ENCODE data around the gene ANKLE2. TPM values are rescaled to one million over a fixed set of nuclear protein-coding genes. Genes with fewer than 3 reads are reported as not detected.
A peak's percentile ranks its signal among the peaks of the same experiment; 100 is the strongest.

ANKLE2 gene
- total RNA-seq, 2 donors from 2014 or later = 33.7 to 41.8 TPM

DNA sequence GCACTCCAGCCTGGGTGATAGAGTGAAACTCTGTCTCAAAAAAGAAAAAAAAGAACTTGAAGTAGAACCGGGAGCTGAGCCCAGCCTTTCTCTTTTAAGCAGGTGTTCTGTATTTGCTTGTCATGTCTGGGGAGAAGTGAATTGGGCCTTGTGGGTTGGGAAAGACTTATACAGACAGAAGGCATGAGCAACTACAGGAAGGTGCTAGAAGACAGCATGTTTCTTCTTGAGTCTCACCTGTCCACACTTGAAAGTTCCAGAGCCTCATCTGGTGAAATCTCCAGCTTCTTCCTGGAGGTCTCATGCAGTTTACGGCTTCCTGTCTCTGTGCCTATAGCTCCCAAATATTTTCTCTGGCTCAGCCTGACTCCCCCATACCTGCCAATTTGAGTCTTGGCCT, 48.5 kb downstream of the ANKLE2 start:
- no peak for DNase-seq
- H3K36me3 ChIP-seq = peaks cover 6% of the 10 kb centered on the region
- H3K9ac ChIP-seq (ENCODE audit: low read depth in 2 of 2, low read length in 2 of 2) = no peak overlapping the region
- no peaks in the 10 kb centered on the region for H3K4me1 ChIP-seq
- intact Hi-C loops (cut with DNase I) = no loop called here
- TF ChIP-seq, protein P1, sequence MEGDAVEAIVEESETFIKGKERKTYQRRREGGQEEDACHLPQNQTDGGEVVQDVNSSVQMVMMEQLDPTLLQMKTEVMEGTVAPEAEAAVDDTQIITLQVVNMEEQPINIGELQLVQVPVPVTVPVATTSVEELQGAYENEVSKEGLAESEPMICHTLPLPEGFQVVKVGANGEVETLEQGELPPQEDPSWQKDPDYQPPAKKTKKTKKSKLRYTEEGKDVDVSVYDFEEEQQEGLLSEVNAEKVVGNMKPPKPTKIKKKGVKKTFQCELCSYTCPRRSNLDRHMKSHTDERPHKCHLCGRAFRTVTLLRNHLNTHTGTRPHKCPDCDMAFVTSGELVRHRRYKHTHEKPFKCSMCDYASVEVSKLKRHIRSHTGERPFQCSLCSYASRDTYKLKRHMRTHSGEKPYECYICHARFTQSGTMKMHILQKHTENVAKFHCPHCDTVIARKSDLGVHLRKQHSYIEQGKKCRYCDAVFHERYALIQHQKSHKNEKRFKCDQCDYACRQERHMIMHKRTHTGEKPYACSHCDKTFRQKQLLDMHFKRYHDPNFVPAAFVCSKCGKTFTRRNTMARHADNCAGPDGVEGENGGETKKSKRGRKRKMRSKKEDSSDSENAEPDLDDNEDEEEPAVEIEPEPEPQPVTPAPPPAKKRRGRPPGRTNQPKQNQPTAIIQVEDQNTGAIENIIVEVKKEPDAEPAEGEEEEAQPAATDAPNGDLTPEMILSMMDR (IDR thresholded peaks at IDR 0.05) = no peak
- H3K27ac ChIP-seq = no peak overlapping the region
- H3K9me3 ChIP-seq = no peaks in the 10 kb centered on the region
- H3K27me3 ChIP-seq = no peaks in the 10 kb centered on the region
- no peak overlapping the region for H3K4me3 ChIP-seq

DNA sequence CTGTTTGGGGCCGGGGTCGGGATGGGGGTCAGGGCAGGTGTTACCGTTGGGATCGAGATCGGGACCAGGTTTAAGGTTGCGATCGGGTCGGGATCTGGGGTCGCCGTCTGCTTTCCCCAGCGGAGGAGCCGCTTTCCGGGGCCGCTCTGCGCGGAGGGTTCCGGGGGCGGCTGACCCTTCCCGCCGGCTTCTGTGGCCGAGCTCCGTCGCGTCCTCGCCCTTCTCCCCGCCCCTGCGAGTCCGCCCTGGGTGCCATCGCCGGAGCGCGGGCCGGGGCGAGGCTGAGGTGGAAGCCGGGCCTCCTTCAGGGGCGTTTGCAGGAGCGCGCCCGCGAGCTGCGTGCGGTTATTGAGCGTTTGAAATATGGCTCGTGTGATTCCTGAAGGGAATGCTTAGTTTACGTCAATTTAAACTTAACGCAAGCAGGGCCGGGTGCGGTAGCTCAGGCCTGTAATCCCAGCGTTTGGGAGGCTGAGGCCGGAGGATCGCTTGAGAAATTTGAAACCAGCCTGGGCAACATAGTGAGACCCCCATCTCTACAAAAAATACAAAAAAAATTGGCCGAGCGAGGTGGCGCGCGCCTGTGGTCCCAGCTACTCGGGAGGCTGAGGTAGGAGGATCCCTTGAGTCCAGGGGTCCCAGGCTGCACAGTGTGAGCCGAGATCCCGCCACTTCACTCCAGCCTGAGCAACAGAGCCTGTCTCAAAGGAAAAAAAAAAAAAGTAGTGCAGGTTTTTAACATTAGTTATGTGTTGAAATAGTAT, 50.4 kb downstream of the ANKLE2 start:
- intact Hi-C loops (cut with DNase I) = no loop called here
- H3K27ac ChIP-seq = peak overlapping the region; percentile 85

DNA sequence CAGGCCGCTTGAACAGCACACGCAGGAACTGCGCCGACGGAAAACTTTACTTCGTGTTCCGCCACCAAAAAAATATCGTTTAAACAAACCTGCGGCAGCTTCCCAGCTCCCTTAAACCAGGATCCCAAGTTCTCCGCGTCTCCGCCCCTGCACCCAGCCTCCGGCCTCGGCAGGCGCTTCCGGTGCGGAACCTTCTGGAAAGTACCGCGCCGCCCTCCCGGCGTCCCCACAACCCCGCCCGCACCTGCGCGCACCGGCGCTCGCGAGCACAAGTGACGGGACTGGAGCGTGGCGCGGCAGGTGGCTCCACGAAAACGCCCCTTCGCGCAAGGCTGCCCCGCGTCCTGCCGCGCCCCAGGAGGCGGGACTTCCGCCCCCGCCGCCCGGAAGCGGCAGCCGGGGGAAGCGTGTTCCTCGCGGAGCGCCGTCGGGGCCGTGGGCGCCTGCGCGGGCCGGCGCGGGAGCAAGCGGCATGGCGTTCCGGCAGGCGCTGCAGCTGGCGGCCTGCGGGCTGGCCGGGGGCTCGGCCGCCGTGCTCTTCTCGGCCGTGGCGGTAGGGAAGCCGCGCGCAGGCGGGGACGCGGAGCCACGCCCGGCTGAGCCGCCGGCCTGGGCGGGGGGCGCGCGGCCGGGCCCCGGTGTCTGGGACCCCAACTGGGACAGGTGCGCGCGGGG, 51.1 kb downstream of the ANKLE2 start, which contains the start of gene PGAM5:
TSS of gene PGAM5 (plus strand) at position 438 of the 675 bp plus-strand sequence. CDS start at position 473, 35 bp downstream.
- Histone ChIP-seq H3K27ac (peak within 1 kb of the TSS; percentile 85), H3K4me1 (no peaks in the 10 kb centered on the region), H3K36me3 (no peaks in the 10 kb centered on the region), H3K9me3 (no peaks in the 10 kb centered on the region), H3K9ac (ENCODE audit: low read depth in 2 of 2, low read length in 2 of 2) (peak within 1 kb of the TSS; percentile 91 to 98), H3K27me3 (no peaks in the 10 kb centered on the region), H3K4me3 (peak within 1 kb of the TSS; percentile 95)
- intact Hi-C loops (cut with DNase I) = no loop called here
- DNase-seq = peak; percentile 88
- TF ChIP-seq, protein P1 (IDR thresholded peaks at IDR 0.05) = no peak

More for the DNA sequence above, 50.4 kb downstream of the ANKLE2 start:
- H3K9me3 ChIP-seq = no peaks in the 10 kb centered on the region
- H3K27me3 ChIP-seq = no peaks in the 10 kb centered on the region
- peak overlapping the region; percentile 95 for H3K4me3 ChIP-seq
- H3K9ac ChIP-seq (ENCODE audit: low read depth in 2 of 2, low read length in 2 of 2) = peak overlapping the region in 1 of 2 donors; percentile 91
- TF ChIP-seq, protein P1 (IDR thresholded peaks at IDR 0.05) = no peak
- H3K4me1 ChIP-seq = no peaks in the 10 kb centered on the region
- H3K36me3 ChIP-seq = no peaks in the 10 kb centered on the region
- peak; percentile 38 for DNase-seq

DNA sequence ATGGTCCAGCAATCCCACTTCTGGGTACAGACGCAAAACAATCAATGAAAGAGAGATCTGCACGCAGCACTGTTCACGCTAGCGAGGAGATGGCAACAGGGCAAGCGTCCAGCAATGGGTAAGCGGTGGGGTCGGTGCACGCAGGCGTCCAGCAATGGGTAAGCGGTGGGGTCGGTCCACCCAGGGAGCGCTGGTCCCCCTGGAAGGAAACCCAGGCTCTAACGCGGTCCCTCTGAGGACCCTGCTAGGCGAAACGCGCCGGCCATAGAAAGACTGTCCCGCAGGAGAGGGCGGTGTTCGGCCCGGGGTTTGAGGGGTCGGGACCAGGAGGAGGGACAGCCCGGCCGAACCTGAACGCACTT, 51.6 kb downstream of the ANKLE2 start:
- Histone ChIP-seq H3K36me3 (no peaks in the 10 kb centered on the region), H3K9ac (ENCODE audit: low read depth in 2 of 2, low read length in 2 of 2) (peak overlapping the region; percentile 91 to 98), H3K27me3 (no peaks in the 10 kb centered on the region), H3K9me3 (no peaks in the 10 kb centered on the region), H3K27ac (peak overlapping the region; percentile 85), H3K4me1 (no peaks in the 10 kb centered on the region), H3K4me3 (peak overlapping the region; percentile 95)
- intact Hi-C loops (cut with DNase I) = no loop called here
- TF ChIP-seq, protein P1 (IDR thresholded peaks at IDR 0.05) = no peak
- peak; percentile 34 for DNase-seq

DNA sequence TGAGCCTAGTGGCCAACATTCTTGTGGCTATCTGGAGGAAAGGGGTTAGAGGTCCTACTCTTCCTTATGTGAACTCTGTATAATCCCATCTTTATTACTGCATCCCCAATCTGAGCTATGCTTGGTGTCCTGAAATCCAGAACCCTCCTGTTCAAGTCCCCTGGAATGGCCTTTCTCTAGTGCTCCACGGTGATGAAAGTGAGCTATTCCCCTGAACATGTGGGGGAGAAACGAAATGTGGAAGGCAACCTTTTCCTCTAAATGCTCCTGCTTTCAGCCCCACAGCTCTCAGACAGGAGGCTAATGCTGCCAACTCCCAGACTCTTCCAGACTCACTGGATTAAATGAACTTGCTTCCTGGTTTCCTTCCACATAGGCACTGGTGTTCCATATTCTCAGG, 53.5 kb downstream of the ANKLE2 start:
- no peak overlapping the region for H3K9ac ChIP-seq (ENCODE audit: low read depth in 2 of 2, low read length in 2 of 2)
- H3K27me3 ChIP-seq = no peaks in the 10 kb centered on the region
- H3K36me3 ChIP-seq = no peaks in the 10 kb centered on the region
- H3K4me3 ChIP-seq = no peak overlapping the region
- TF ChIP-seq, protein P1 (IDR thresholded peaks at IDR 0.05) = no peak
- DNase-seq = no peak
- intact Hi-C loops (cut with DNase I) = no loop called here
- no peaks in the 10 kb centered on the region for H3K4me1 ChIP-seq
- no peak overlapping the region for H3K27ac ChIP-seq
- no peaks in the 10 kb centered on the region for H3K9me3 ChIP-seq

Measured in colonic mucosa (tissue), 4 donors.